Measurements from ENCODE around the gene IGF2BP1. TPM values are rescaled to one million over a fixed set of nuclear protein-coding genes. Genes with fewer than 3 reads are reported as not detected.

Gene IGF2BP1
- total and polyA plus RNA-seq, 2 of the 8 experiments (the other 6 are each of a cell fraction or from before 2014, with no cell fraction given): 41.6 to 513 TPM

- CTCF ChIA-PET (ENCODE audit: partially characterized antibody): interaction anchor here (0.6 to 7.1 kb wide), 17 partner anchors 8 to 113 kb away, joined by 3 to 64 read pairs (median 4); partner anchors contain the start of gene SNF8
- no peak overlapping the region for H3K27ac ChIP-seq (ENCODE audit: low read depth, low read length)
These were observed 35.5 kb upstream of the IGF2BP1 start for GRCh38 chr17:48961516-48962233.

More at GRCh38 chr17:48961516-48962233, 35.5 kb upstream of the IGF2BP1 start:
- H3K4ac ChIP-seq (replicated peaks; ENCODE audit: insufficient read length, low read depth, low read length): peak overlapping the region; percentile 32
- peak overlapping the region; percentile 93 for H2BK20ac ChIP-seq (ENCODE audit: low read length)
- peak overlapping the region; percentile 89; the same call in 1 of the 2 replicates for H3K18ac ChIP-seq (ENCODE audit: extremely low read depth, low read length)
- H2BK5ac ChIP-seq (ENCODE audit: low read depth, low read length): peak overlapping the region; percentile 61
- H3K9me3 ChIP-seq (ENCODE audit: insufficient read depth in 2 of 2, low read depth in 1 of 2, low read length in 1 of 2): no peaks in the 10 kb centered on the region
- no peaks in the 10 kb centered on the region; the same call in 1 of the 2 replicates for H3K23me2 ChIP-seq (ENCODE audit: low read depth, low read length)
- H2AK5ac ChIP-seq (ENCODE audit: low read depth, low read length): 0 out of 2 replicates have a peak overlapping the region, but pooled peaks have one; percentile 34
- H4K20me1 ChIP-seq (replicated peaks in 1 of 2; ENCODE audit: control insufficient read depth in 1 of 2, insufficient read depth in 2 of 2, low read length in 2 of 2): no peaks in the 10 kb centered on the region
- DNase-seq (ENCODE audit: low read depth in 1 of 2, low spot score in 2 of 2) (peak in 1 of 2 experiments; percentile 66), FAIRE-seq (no peak)
- no peak overlapping the region for H3K9ac ChIP-seq (replicated peaks in 1 of 4; ENCODE audit: extremely low read depth in 1 of 4, low read depth in 3 of 4, low read length in 3 of 4)
- H4K5ac ChIP-seq (ENCODE audit: insufficient read length, low read depth, low read length): no peak overlapping the region
- TF ChIP-seq FOSL1 (IDR thresholded peaks at IDR 0.05; ENCODE audit: insufficient read depth, low read depth, low read length) (no peak), GTF2F1 (IDR thresholded peaks at IDR 0.05; ENCODE audit: borderline replicate concordance, low read depth, low read length) (no peak)
- no peak overlapping the region for H3K23ac ChIP-seq (ENCODE audit: insufficient read length)
- H4K91ac ChIP-seq (replicated peaks; ENCODE audit: insufficient read length, low read length): peak overlapping the region; percentile 73
- H3K4me2 ChIP-seq (ENCODE audit: insufficient read depth in 1 of 2, low read depth in 2 of 2, low read length in 2 of 2): peak overlapping the region; percentile 54 to 56
- peak overlapping the region in 2 of 4 experiments; percentile 14 to 25; a peak in 1 of 8 replicates for H3K4me3 ChIP-seq (ENCODE audit: extremely low read depth in 1 of 4, insufficient read depth in 2 of 4, low read depth in 3 of 4, low read length in 4 of 4)
- no peaks in the 10 kb centered on the region for H3K36me3 ChIP-seq (ENCODE audit: control insufficient read depth in 2 of 4, insufficient read depth in 4 of 4, low read length in 3 of 4)
- H3K14ac ChIP-seq (ENCODE audit: insufficient read length): no peak overlapping the region
- H2AFZ ChIP-seq (ENCODE audit: low read length): peak overlapping the region; percentile 55; the same call in 1 of the 2 replicates
- H3K27me3 ChIP-seq (replicated peaks in 1 of 4; ENCODE audit: control insufficient read depth in 3 of 4, extremely low read depth in 1 of 4, insufficient read depth in 3 of 4, low read length in 3 of 4): no peaks in the 10 kb centered on the region; a peak in 1 of 7 replicates
- H2BK12ac ChIP-seq (ENCODE audit: low read depth, low read length): peak overlapping the region; percentile 89
- 0 out of 2 replicates have a peak overlapping the region, but pooled peaks have one; percentile 53 for H2BK15ac ChIP-seq (ENCODE audit: low read length)
- H3K79me2 ChIP-seq (ENCODE audit: control insufficient read depth in 1 of 2, insufficient read depth in 2 of 2, low read length in 2 of 2): no peaks in the 10 kb centered on the region
- no peaks in the 10 kb centered on the region for H3K79me1 ChIP-seq (ENCODE audit: low read depth, low read length)
- H3K56ac ChIP-seq (replicated peaks; ENCODE audit: insufficient read length, low read depth, low read length): no peak overlapping the region
- peaks cover 8 to 17% (median 13%) of the 10 kb centered on the region in 4 experiments; a peak in 6 of 7 replicates for H3K4me1 ChIP-seq (replicated peaks in 1 of 4; ENCODE audit: control insufficient read depth in 3 of 4, insufficient read depth in 4 of 4, low read length in 3 of 4)
- POLR2A ChIA-PET (ENCODE audit: partially characterized antibody): interaction anchor here (0.6 to 4.6 kb wide), 18 partner anchors 10 to 371 kb away, joined by 3 to 41 read pairs (median 3); partner anchors contain the start of genes IGF2BP1 and SNF8
- 46% methylated on average over 9 of the region's 10 CpGs; no CpG with 5 or more reads in 1 of the 2 experiments for WGBS, 2 experiments (ENCODE audit: extremely low coverage in 1 of 2, insufficient coverage in 1 of 2, insufficient read length in 1 of 2, insufficient replicate concordance in 2 of 2, low coverage in 1 of 2, low lambda C conversion rate in 2 of 2, missing lambda C conversion rate in 1 of 2)
- no peak overlapping the region for H4K8ac ChIP-seq (ENCODE audit: extremely low read depth, insufficient read depth, low read length)
- no peak overlapping the region for H2BK120ac ChIP-seq (replicated peaks; ENCODE audit: low read depth, low read length)
